IMR-90 (cell line): ENCODE data around the gene ERBB4. TPM values are rescaled to one million over a fixed set of nuclear protein-coding genes. Genes with fewer than 3 reads are reported as not detected.

ENCODE experiments used
- ATAC-seq: fragments of 200-7000 bp; cut with Tn5 transposase; 2 replicates; pipeline ENCODE4 v1.9.1; 2020; ENCODE audit warnings: low read depth, mild to moderate bottlenecking, moderate library complexity
- BruUV-seq: library from RNA; stranded (reverse); fragments of 400-500 nt; replicated peaks from 2 replicates; lab custom pipeline; 2021; lab: Mats Ljungman, UMichigan
- CTCF ChIA-PET: fragments of 300-600 bp; formaldehyde crosslinking; extraction: SDS; loops from one replicate; lab custom pipeline; 2021; ENCODE audit warnings: antibody characterized with exemption; lab: Yijun Ruan, JAX
- POLR2A ChIA-PET: fragments of 300-600 bp; sonication (Branson Sonifier 250); formaldehyde crosslinking; loops from one replicate; lab custom pipeline; 2022; ENCODE audit warnings: antibody characterized with exemption; ENCODE audit not compliant: unreplicated experiment; lab: Charles Lee
- DNase-seq: peaks from one replicate; pipeline ENCODE4 v3.0.0; 2013
- H2AFZ ChIP-seq: replicated peaks from 2 replicates; pipeline ENCODE3; 2013; ENCODE audit warnings: low read length, mild to moderate bottlenecking; ENCODE audit not compliant: poor library complexity
- H2AK5ac ChIP-seq: 2 replicates; pipeline ENCODE4 v1.6.1; 2013; ENCODE audit warnings: low read depth, low read length, inconsistent platforms
- H2AK9ac ChIP-seq: replicated peaks from 2 replicates; pipeline ENCODE3; 2013; ENCODE audit warnings: mild to moderate bottlenecking, low read depth, low read length, moderate library complexity; ENCODE audit not compliant: poor library complexity
- H2BK120ac ChIP-seq: 2 replicates; pipeline ENCODE4 v1.6.1; 2013; ENCODE audit warnings: low read depth, low read length, inconsistent platforms
- H2BK15ac ChIP-seq: 3 replicates; pipeline ENCODE4 v1.6.1; 2013; ENCODE audit warnings: low read depth, low read length, inconsistent platforms
- H2BK20ac ChIP-seq: 2 replicates; pipeline ENCODE4 v1.6.1; 2013; ENCODE audit warnings: low read depth, mild to moderate bottlenecking, inconsistent platforms, low read length, moderate library complexity
- H2BK5ac ChIP-seq: 2 replicates; pipeline ENCODE4 v1.6.1; 2013; ENCODE audit warnings: mild to moderate bottlenecking, low read depth, low read length, inconsistent platforms; ENCODE audit not compliant: poor library complexity, severe bottlenecking
- H3K14ac ChIP-seq: replicated peaks from 2 replicates; pipeline ENCODE4 v1.6.1; 2013; ENCODE audit warnings: low read depth, low read length, inconsistent platforms
- H3K18ac ChIP-seq: 2 replicates; pipeline ENCODE4 v1.6.1; 2013; ENCODE audit warnings: low read depth, low read length, control low read depth
- H3K23ac ChIP-seq: 2 replicates; pipeline ENCODE4 v1.6.1; 2013; ENCODE audit warnings: low read depth, low read length, inconsistent platforms
- H3K27ac ChIP-seq: 2 replicates; pipeline ENCODE4 v1.5.1; 2013; ENCODE audit warnings: mild to moderate bottlenecking, control low read depth, low read length; ENCODE audit not compliant: insufficient read depth
- H3K27me3 ChIP-seq: 2 replicates; pipeline ENCODE4 v1.6.1; 2013; ENCODE audit warnings: low read length; ENCODE audit not compliant: control insufficient read depth, insufficient read depth
- H3K36me3 ChIP-seq: 2 replicates; pipeline ENCODE4 v1.6.1; 2013; ENCODE audit warnings: low read length, mixed read lengths; ENCODE audit not compliant: control insufficient read depth, insufficient read depth
- H3K4ac ChIP-seq: 2 replicates; pipeline ENCODE4 v1.6.1; 2013; ENCODE audit warnings: low read depth, low read length, inconsistent platforms
- H3K4me1 ChIP-seq: 2 replicates; pipeline ENCODE4 v1.6.1; 2013; ENCODE audit warnings: low read length, mixed read lengths; ENCODE audit not compliant: control insufficient read depth, insufficient read depth
- H3K4me2 ChIP-seq: 2 replicates; pipeline ENCODE4 v1.6.1; 2013; ENCODE audit warnings: low read depth, mild to moderate bottlenecking, control low read depth, low read length, moderate library complexity
- H3K4me3 ChIP-seq: 2 replicates; pipeline ENCODE4 v1.5.1; 2013; ENCODE audit warnings: low read depth, mild to moderate bottlenecking, control low read depth, low read length, moderate library complexity; ENCODE audit not compliant: insufficient read depth
- H3K56ac ChIP-seq: 2 replicates; pipeline ENCODE4 v1.6.1; 2013; ENCODE audit warnings: low read length, inconsistent platforms; ENCODE audit not compliant: insufficient read depth; ENCODE audit errors: extremely low read depth
- H3K79me1 ChIP-seq, 2 experiments: 2 replicates each; pipeline ENCODE4 v1.6.1; 2013; ENCODE audit warnings: low read length in 2 of 2, inconsistent platforms in 1 of 2, low read depth in 1 of 2
- H3K9ac ChIP-seq: 2 replicates; pipeline ENCODE4 v1.6.1; 2013; ENCODE audit warnings: low read depth, low read length, control low read depth
- H3K9me1 ChIP-seq: 2 replicates; pipeline ENCODE4 v1.6.1; 2013; ENCODE audit warnings: low read length, inconsistent platforms; ENCODE audit not compliant: insufficient read depth
- H3K9me3 ChIP-seq: 2 replicates; pipeline ENCODE4 v1.6.1; 2013; ENCODE audit warnings: low read length; ENCODE audit not compliant: control insufficient read depth, insufficient read depth
- H4K20me1 ChIP-seq: 2 replicates; pipeline ENCODE4 v1.6.1; 2013; ENCODE audit warnings: low read length, inconsistent platforms; ENCODE audit not compliant: insufficient read depth
- H4K5ac ChIP-seq: 2 replicates; pipeline ENCODE4 v1.6.1; 2013; ENCODE audit warnings: mild to moderate bottlenecking, low read depth, low read length, control low read depth
- H4K8ac ChIP-seq, 2 experiments: 2 replicates each; pipeline ENCODE4 v1.6.1; 2013; ENCODE audit warnings: low read depth in 2 of 2, low read length in 2 of 2, control low read depth in 1 of 2, inconsistent platforms in 1 of 2
- H4K91ac ChIP-seq: 2 replicates; pipeline ENCODE4 v1.6.1; 2013; ENCODE audit warnings: low read depth, low read length, inconsistent platforms; ENCODE audit not compliant: insufficient read depth
- BHLHE40 ChIP-seq: fragments of 150-350 bp; IDR thresholded peaks from 2 replicates; pipeline ENCODE4 v1.6.1; 2016; ENCODE audit warnings: mild to moderate bottlenecking, low read depth, low read length
- CEBPB ChIP-seq: IDR thresholded peaks from 2 replicates; pipeline ENCODE4 v1.6.1; 2012; ENCODE audit warnings: low read depth, low read length, improper control_type of control experiment
- CTCF ChIP-seq: conservative IDR thresholded peaks from 2 replicates; pipeline ENCODE4 v1.5.1; 2012; ENCODE audit warnings: mild to moderate bottlenecking, low read depth, low read length, improper control_type of control experiment
- MAFK ChIP-seq: IDR thresholded peaks from 2 replicates; pipeline ENCODE4 v1.6.1; 2012; ENCODE audit warnings: low read depth, low read length, improper control_type of control experiment
- MXI1 ChIP-seq: IDR thresholded peaks from 2 replicates; pipeline ENCODE4 v1.6.1; 2012; ENCODE audit warnings: low read depth, mild to moderate bottlenecking, low read length, moderate library complexity, borderline replicate concordance
- RFX5 ChIP-seq: IDR thresholded peaks from 2 replicates; pipeline ENCODE4 v1.8.0; 2012; ENCODE audit warnings: low read depth, mild to moderate bottlenecking, low read length, moderate library complexity
- WGBS, 2 experiments: methylation state at CpG; one replicate each; pipeline versions ENCODE4 v1.1.5 to v1.1.7; 2013; ENCODE audit warnings: missing lambda C conversion rate in 2 of 2; ENCODE audit not compliant: insufficient read length in 1 of 2; ENCODE audit errors: extremely low coverage in 2 of 2; 5-methylcytosine and 5-hydroxymethylcytosine counted together
- dilution Hi-C: fragments of 300-500 bp; cut with HindIII; formaldehyde crosslinking; loops from one replicate; pipeline ENCODE4 v1.14.3; 2018; ENCODE audit warnings: low sequenced_read_pairs; ENCODE audit not compliant: unreplicated experiment
- in situ Hi-C: fragments of 300-500 bp; cut with MboI; formaldehyde crosslinking; loops from 3 replicates; pipeline ENCODE4 v1.14.3; 2019; ENCODE audit warnings: low sequenced_read_pairs, inconsistent platforms, mixed read lengths
- intact Hi-C: fragments of 100-400 bp; cut with micrococcal nuclease; formaldehyde crosslinking; loops from 2 replicates; pipeline ENCODE4 v1.10.0; 2022
- polyA plus RNA-seq, 3 experiments: library from polyadenylated mRNA; depleted of rRNA; stranded (reverse); fragments of >200 nt; gene quantifications; 2 replicates each; pipeline ENCODE4 v1.2.3, GENCODE V29; 2012; ENCODE audit warnings: low replicate concordance in 1 of 3
- total RNA-seq: library from RNA; depleted of rRNA; stranded (reverse); fragments of >200 nt; gene quantifications from 2 replicates; pipeline ENCODE4 v1.2.3, GENCODE V29; 2012

The ERBB4 gene
- total and polyA plus RNA-seq, 2 of the 4 experiments (the other 2 are of a cell fraction), result not detected

- no peak for DNase-seq
- no peak overlapping the region for H3K9ac ChIP-seq
Measured at GRCh38 chr2:211436182-211436581, 1102.4 kb downstream of the ERBB4 start.

More at GRCh38 chr2:211436182-211436581, 1102.4 kb downstream of the ERBB4 start:
- Histone ChIP-seq H3K18ac (no peak overlapping the region), H4K5ac (no peak overlapping the region), H3K4me2 (no peak overlapping the region), H2AK9ac (no peak overlapping the region), H3K4ac (no peak overlapping the region), H3K23ac (no peak overlapping the region), H3K9me1 (no peaks in the 10 kb centered on the region), H3K27ac (no peak overlapping the region), H4K8ac (no peak overlapping the region), H2BK5ac (no peak overlapping the region), H3K27me3 (no peaks in the 10 kb centered on the region), H3K4me1 (no peaks in the 10 kb centered on the region), H2BK120ac (no peak overlapping the region), H3K4me3 (no peak overlapping the region), H2AFZ (no peak overlapping the region), H3K56ac (no peak overlapping the region), H2BK20ac (no peak overlapping the region), H3K36me3 (no peaks in the 10 kb centered on the region), H3K14ac (no peak overlapping the region), H3K79me1 (no peaks in the 10 kb centered on the region), H4K20me1 (no peaks in the 10 kb centered on the region), H4K91ac (no peak overlapping the region), H2AK5ac (no peak overlapping the region), H3K9me3 (peaks cover 5% of the 10 kb centered on the region), H2BK15ac (no peak overlapping the region)
- ChIA-PET POLR2A (no interaction called here), CTCF (no interaction called here)
- dilution Hi-C loops, result no loop called here
- in situ Hi-C loops, result no loop called here
- no peak for ATAC-seq
- no CpG with 5 or more reads among the region's 1 CpG for WGBS, 2 experiments
- no TSS peak for BruUV-seq
- TF ChIP-seq RFX5 (no peak), CTCF (no peak), MAFK (no peak), MXI1 (no peak), CEBPB (no peak), BHLHE40 (no peak)
- intact Hi-C loops, result no loop called here
